Hepatocyte (in vitro differentiated cells): ENCODE measurements around the gene HNF4A. TPM values are rescaled to one million over a fixed set of nuclear protein-coding genes. Genes with fewer than 3 reads are reported as not detected.

Experiments
- DNase-seq: peaks from one replicate; pipeline ENCODE4 v3.0.0-alpha.2; 2016; ENCODE audit warnings: low spot score
- H2AFZ ChIP-seq: fragments of 200-600 bp; sonication (generic); 2 replicates; pipeline ENCODE4 v1.6.0; 2016; ENCODE audit warnings: antibody characterized with exemption, mild to moderate bottlenecking
- H3K27ac ChIP-seq: fragments of 200-600 bp; sonication (generic); 2 replicates; pipeline ENCODE4 v1.5.1; 2016; ENCODE audit warnings: mild to moderate bottlenecking
- H3K27me3 ChIP-seq: fragments of 200-600 bp; sonication (generic); 2 replicates; pipeline ENCODE4 v1.6.1; 2016
- H3K36me3 ChIP-seq: fragments of 200-600 bp; sonication (generic); replicated peaks from 2 replicates; pipeline ENCODE4 v1.5.1; 2016; ENCODE audit warnings: low read depth; ENCODE audit not compliant: insufficient read depth
- H3K4me1 ChIP-seq: fragments of 200-600 bp; sonication (generic); 2 replicates; pipeline ENCODE4 v1.5.1; 2016; ENCODE audit warnings: mild to moderate bottlenecking, moderate library complexity; ENCODE audit not compliant: insufficient read depth
- H3K4me2 ChIP-seq: fragments of 200-600 bp; sonication (generic); 2 replicates; pipeline ENCODE4 v1.6.0; 2016
- H3K4me3 ChIP-seq: fragments of 200-600 bp; sonication (generic); 2 replicates; pipeline ENCODE4 v1.5.1; 2016; ENCODE audit warnings: mild to moderate bottlenecking
- H3K79me2 ChIP-seq: fragments of 200-600 bp; sonication (generic); 2 replicates; pipeline ENCODE4 v1.6.0; 2017; ENCODE audit warnings: mild to moderate bottlenecking
- H3K9me2 ChIP-seq: fragments of 200-600 bp; sonication (generic); replicated peaks from 2 replicates; pipeline ENCODE4 v1.6.0; 2017; ENCODE audit warnings: mild to moderate bottlenecking; ENCODE audit not compliant: insufficient read depth
- H3K9me3 ChIP-seq: fragments of 200-600 bp; sonication (generic); 2 replicates; pipeline ENCODE4 v1.5.1; 2016; ENCODE audit warnings: low read depth, mild to moderate bottlenecking
- H4K20me1 ChIP-seq: fragments of 200-600 bp; sonication (generic); 2 replicates; pipeline ENCODE4 v1.6.0; 2016; ENCODE audit warnings: mild to moderate bottlenecking; ENCODE audit not compliant: insufficient read depth, poor library complexity, severe bottlenecking
- CTCF ChIP-seq: fragments of 200-600 bp; sonication (generic); IDR thresholded peaks from 2 replicates; pipeline ENCODE4 v1.5.1; 2016; ENCODE audit warnings: antibody characterized with exemption, mild to moderate bottlenecking; ENCODE audit not compliant: poor library complexity
- EZH2 ChIP-seq: fragments of 200-600 bp; sonication (generic); IDR thresholded peaks from 2 replicates; pipeline ENCODE4 v1.6.1; 2016; ENCODE audit warnings: antibody characterized with exemption, mild to moderate bottlenecking, borderline replicate concordance
- EZH2phosphoT487 ChIP-seq: fragments of 200-600 bp; sonication (generic); IDR thresholded peaks from one replicate; pipeline ENCODE4 v1.6.1; 2018; ENCODE audit warnings: antibody characterized with exemption, mild to moderate bottlenecking, low read depth, moderate library complexity; ENCODE audit not compliant: unreplicated experiment, severe bottlenecking
- WGBS: methylation state at CpG from one replicate; pipeline ENCODE4 v1.1.6; 2016; ENCODE audit warnings: low lambda C conversion rate; ENCODE audit errors: missing lambda C conversion rate; 5-methylcytosine and 5-hydroxymethylcytosine counted together
- polyA plus RNA-seq: library from polyadenylated mRNA; unstranded; fragments of >200 nt; fragmentation: Nextera tagmentation; extraction: Ambion mirVana; gene quantifications from 2 replicates; pipeline ENCODE4 v1.2.1, GENCODE V29; 2016
- total RNA-seq: library from RNA; depleted of rRNA; stranded (reverse); fragments of >200 nt; gene quantifications from 2 replicates; pipeline ENCODE4 v1.2.3, GENCODE V29; 2014

The HNF4A gene
- total and polyA plus RNA-seq, 2 experiments from 2014 or later: 38.2 to 88.0 TPM

- Histone ChIP-seq H3K4me1 (peaks cover 8% of the 10 kb centered on the region), H3K79me2 (peaks cover 77% of the 10 kb centered on the region), H4K20me1 (peaks cover 2% of the 10 kb centered on the region), H3K9me2 (no peaks in the 10 kb centered on the region), H2AFZ (no peak overlapping the region), H3K27me3 (no peaks in the 10 kb centered on the region), H3K9me3 (no peaks in the 10 kb centered on the region), H3K4me3 (no peak overlapping the region), H3K4me2 (peak overlapping the region; percentile 64), H3K27ac (peak overlapping the region; percentile 66), H3K36me3 (no peaks in the 10 kb centered on the region)
- peak; percentile 62 for DNase-seq
- no peak for TF ChIP-seq EZH2phosphoT487
- TF ChIP-seq CTCF: no peak
- no peak for TF ChIP-seq EZH2
- 65% methylated on average over 5 of the region's 5 CpGs for WGBS
These were observed 37.5 kb downstream of the HNF4A start for GRCh38 chr20:44392776-44393607.

- H3K4me3 ChIP-seq: no peak overlapping the region
- H3K27ac ChIP-seq: peak overlapping the region; percentile 66
- WGBS: 65% methylated on average over 9 of the region's 9 CpGs
- peak overlapping the region; percentile 64 for H3K4me2 ChIP-seq
- H3K4me1 ChIP-seq: peaks cover 8% of the 10 kb centered on the region
- H2AFZ ChIP-seq: no peak overlapping the region
- no peaks in the 10 kb centered on the region for H3K9me3 ChIP-seq
- DNase-seq: no peak
- H3K36me3 ChIP-seq: no peaks in the 10 kb centered on the region
- peaks cover 76% of the 10 kb centered on the region for H3K79me2 ChIP-seq
- H3K9me2 ChIP-seq: no peaks in the 10 kb centered on the region
- H3K27me3 ChIP-seq: no peaks in the 10 kb centered on the region
- H4K20me1 ChIP-seq: peaks cover 2% of the 10 kb centered on the region
- TF ChIP-seq EZH2 (no peak), EZH2phosphoT487 (no peak), CTCF (no peak)
These were observed 38.3 kb downstream of the HNF4A start for GRCh38 chr20:44393608-44394451.

GRCh38 chr20:44394452-44394701 is 38.9 kb downstream of the HNF4A start:
- peaks cover 73% of the 10 kb centered on the region for H3K79me2 ChIP-seq
- peak overlapping the region; percentile 64 for H3K4me2 ChIP-seq
- H3K4me3 ChIP-seq: no peak overlapping the region
- WGBS: 54% methylated on average over 2 of the region's 2 CpGs
- H4K20me1 ChIP-seq: peaks cover 2% of the 10 kb centered on the region
- peak; percentile 46 for DNase-seq
- TF ChIP-seq EZH2phosphoT487 (no peak), CTCF (no peak), EZH2 (no peak)
- H3K9me2 ChIP-seq: no peaks in the 10 kb centered on the region
- peak overlapping the region; percentile 66 for H3K27ac ChIP-seq
- H3K27me3 ChIP-seq: no peaks in the 10 kb centered on the region
- H3K9me3 ChIP-seq: no peaks in the 10 kb centered on the region
- H2AFZ ChIP-seq: no peak overlapping the region
- no peaks in the 10 kb centered on the region for H3K36me3 ChIP-seq
- H3K4me1 ChIP-seq: peaks cover 8% of the 10 kb centered on the region
